ENCODE results near the gene CCDC157. TPM values are rescaled to one million over a fixed set of nuclear protein-coding genes. Genes with fewer than 3 reads are reported as not detected.

The CCDC157 gene
- total RNA-seq, 2 experiments from 2014 or later, result 3.3 to 3.4 TPM

DNA sequence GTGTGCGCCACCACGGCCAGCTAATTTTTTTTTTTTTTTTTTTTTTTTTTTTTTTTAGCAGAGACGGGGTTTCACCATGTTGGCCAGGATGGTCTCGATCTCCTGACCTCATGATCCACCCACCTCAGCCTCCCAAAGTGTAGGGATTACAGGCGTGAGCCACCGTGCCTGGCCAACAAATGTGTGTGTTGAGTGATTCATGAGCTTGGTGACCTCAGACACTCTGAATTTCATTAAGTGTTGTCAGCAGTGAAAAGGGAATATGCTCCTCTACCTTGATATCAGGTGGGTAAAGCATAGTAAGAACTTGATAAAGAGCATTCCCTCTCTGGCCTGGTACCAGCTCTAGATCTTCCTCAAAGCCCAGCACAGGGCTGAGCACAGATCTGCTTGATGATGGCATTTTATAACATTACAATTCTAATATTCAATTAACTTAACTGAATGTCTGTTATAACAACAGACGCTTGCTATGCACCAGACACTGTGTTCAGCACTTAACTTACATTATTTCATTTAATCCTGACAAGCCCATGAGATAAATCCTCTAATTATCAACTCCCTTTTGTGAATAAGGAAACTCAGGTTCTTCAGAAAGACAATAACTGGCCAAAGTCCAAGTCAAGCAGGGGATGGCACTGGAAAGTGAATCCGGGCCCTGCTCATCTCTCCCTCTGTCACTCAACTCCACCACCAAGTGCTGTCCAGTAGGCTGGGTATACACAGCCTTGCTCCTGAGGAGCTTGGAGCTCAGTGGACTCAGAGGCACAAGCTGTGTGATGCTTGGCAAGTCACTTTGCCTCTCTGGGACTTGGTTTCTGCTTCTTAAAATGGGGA, 43.1 kb upstream of the CCDC157 start:
- no peak overlapping the region for H2AFZ ChIP-seq (ENCODE audit: low read length)
- H3K36me3 ChIP-seq (ENCODE audit: insufficient read depth, low read length), result no peaks in the 10 kb centered on the region
- intact Hi-C loops (cut with micrococcal nuclease; ENCODE audit: unreplicated experiment), result no loop called here
- POLR2A ChIA-PET, result interaction anchor here (0.9 to 1.2 kb wide), 3 partner anchors 9 to 111 kb away, joined by 3 to 7 read pairs (median 4); no protein-coding TSS in a partner anchor
- H3K9me2 ChIP-seq (ENCODE audit: insufficient read depth, low read length), result no peaks in the 10 kb centered on the region
- no peak for TF ChIP-seq EZH2phosphoT487 (IDR thresholded peaks at IDR 0.05; ENCODE audit: borderline replicate concordance, low read depth, low read length)
- TF ChIP-seq, protein P1, sequence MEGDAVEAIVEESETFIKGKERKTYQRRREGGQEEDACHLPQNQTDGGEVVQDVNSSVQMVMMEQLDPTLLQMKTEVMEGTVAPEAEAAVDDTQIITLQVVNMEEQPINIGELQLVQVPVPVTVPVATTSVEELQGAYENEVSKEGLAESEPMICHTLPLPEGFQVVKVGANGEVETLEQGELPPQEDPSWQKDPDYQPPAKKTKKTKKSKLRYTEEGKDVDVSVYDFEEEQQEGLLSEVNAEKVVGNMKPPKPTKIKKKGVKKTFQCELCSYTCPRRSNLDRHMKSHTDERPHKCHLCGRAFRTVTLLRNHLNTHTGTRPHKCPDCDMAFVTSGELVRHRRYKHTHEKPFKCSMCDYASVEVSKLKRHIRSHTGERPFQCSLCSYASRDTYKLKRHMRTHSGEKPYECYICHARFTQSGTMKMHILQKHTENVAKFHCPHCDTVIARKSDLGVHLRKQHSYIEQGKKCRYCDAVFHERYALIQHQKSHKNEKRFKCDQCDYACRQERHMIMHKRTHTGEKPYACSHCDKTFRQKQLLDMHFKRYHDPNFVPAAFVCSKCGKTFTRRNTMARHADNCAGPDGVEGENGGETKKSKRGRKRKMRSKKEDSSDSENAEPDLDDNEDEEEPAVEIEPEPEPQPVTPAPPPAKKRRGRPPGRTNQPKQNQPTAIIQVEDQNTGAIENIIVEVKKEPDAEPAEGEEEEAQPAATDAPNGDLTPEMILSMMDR (conservative IDR thresholded peaks at IDR 0.05; ENCODE audit: low read length), result no peak
- BruUV-seq (replicated peaks), result no TSS peak
- H3K79me2 ChIP-seq (ENCODE audit: insufficient read depth, low read depth, low read length), result no peaks in the 10 kb centered on the region
- H3K27ac ChIP-seq (ENCODE audit: low read depth, low read length, poor library complexity, severe bottlenecking), result no peak overlapping the region
- H3K4me3 ChIP-seq (ENCODE audit: low read depth, low read length, poor library complexity, severe bottlenecking), result no peak overlapping the region
- H3K9me3 ChIP-seq (ENCODE audit: low read length), result no peaks in the 10 kb centered on the region
- no peaks in the 10 kb centered on the region for H4K20me1 ChIP-seq (ENCODE audit: insufficient read depth, low read length)
- H3K4me2 ChIP-seq (ENCODE audit: low read length), result no peak overlapping the region
- CTCF ChIA-PET (ENCODE audit: unreplicated experiment), result no interaction called here
- no peak for DNase-seq (ENCODE audit: low spot score)
- H3K4me1 ChIP-seq (ENCODE audit: insufficient read depth, low read length, poor library complexity, severe bottlenecking), result peaks cover 31% of the 10 kb centered on the region

DNA sequence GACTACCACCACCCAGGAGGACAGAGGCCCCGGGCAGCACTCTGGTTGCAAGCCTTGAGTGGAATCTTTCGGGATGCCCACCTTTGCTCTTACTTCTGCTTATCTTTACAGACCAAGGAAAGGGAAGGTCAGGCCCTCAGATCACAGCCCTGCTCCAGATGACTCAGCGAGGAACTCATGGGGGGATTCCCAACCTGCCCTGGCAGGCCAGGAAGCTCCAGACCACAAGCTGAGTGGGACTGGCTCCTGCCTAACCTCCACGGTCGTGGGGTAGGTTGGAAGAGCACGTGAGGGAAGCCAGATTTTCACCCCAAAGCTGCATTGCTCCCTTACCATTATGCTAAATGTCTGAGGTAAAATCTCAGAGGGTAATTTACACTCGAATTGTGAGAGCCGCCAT, 41.9 kb upstream of the CCDC157 start:
- Histone ChIP-seq H4K20me1 (ENCODE audit: insufficient read depth, low read length) (no peaks in the 10 kb centered on the region), H3K9me2 (ENCODE audit: insufficient read depth, low read length) (no peaks in the 10 kb centered on the region), H3K9me3 (ENCODE audit: low read length) (no peaks in the 10 kb centered on the region), H2AFZ (ENCODE audit: low read length) (no peak overlapping the region), H3K4me2 (ENCODE audit: low read length) (no peak overlapping the region), H3K27ac (ENCODE audit: low read depth, low read length, poor library complexity, severe bottlenecking) (no peak overlapping the region), H3K4me3 (ENCODE audit: low read depth, low read length, poor library complexity, severe bottlenecking) (no peak overlapping the region), H3K36me3 (ENCODE audit: insufficient read depth, low read length) (no peaks in the 10 kb centered on the region), H3K79me2 (ENCODE audit: insufficient read depth, low read depth, low read length) (no peaks in the 10 kb centered on the region), H3K4me1 (ENCODE audit: insufficient read depth, low read length, poor library complexity, severe bottlenecking) (peaks cover 20% of the 10 kb centered on the region)
- no peak for DNase-seq (ENCODE audit: low spot score)
- intact Hi-C loops (cut with micrococcal nuclease; ENCODE audit: unreplicated experiment), result no loop called here
- BruUV-seq (replicated peaks), result no TSS peak
- ChIA-PET CTCF (ENCODE audit: unreplicated experiment) (no interaction called here), POLR2A (interaction anchor here (0.6 kb wide), 1 partner anchor 995 kb away, joined by 6 read pairs; no protein-coding TSS in a partner anchor)
- TF ChIP-seq EZH2phosphoT487 (IDR thresholded peaks at IDR 0.05; ENCODE audit: borderline replicate concordance, low read depth, low read length), result no peak
- TF ChIP-seq, protein P1 (conservative IDR thresholded peaks at IDR 0.05; ENCODE audit: low read length), result no peak

DNA sequence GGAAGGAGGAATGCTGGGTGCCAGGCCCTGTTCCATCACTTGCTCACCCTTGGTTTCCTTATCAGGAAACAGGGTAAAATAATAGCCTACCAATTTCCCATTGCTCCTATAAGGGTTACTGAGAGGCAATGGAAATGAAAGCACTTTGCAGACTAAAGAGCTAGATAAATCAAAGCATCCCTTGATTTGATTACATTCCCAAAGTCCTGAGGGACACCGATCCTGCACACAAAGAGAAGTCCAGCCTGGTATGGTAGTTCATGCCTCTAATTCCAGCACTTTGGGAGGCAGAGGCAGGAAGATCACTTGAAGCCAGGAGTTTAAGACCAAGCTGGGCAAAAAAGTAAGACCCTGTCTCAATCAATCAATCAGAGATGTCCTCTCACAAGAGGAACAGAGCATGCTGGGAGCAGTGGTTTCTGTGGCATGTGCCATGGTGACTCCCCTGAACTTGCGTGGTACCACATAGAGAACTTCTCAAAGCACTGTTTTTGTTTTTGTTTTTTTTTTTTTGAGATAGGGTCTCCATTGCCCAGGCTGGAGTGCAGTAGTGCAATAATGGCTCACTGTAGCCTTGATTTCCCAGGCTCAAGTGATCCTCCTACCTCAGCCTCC, 40.7 kb upstream of the CCDC157 start:
- Histone ChIP-seq H3K4me3 (ENCODE audit: low read depth, low read length, poor library complexity, severe bottlenecking) (no peak overlapping the region), H3K36me3 (ENCODE audit: insufficient read depth, low read length) (no peaks in the 10 kb centered on the region), H3K9me3 (ENCODE audit: low read length) (no peaks in the 10 kb centered on the region), H3K9me2 (ENCODE audit: insufficient read depth, low read length) (no peaks in the 10 kb centered on the region), H4K20me1 (ENCODE audit: insufficient read depth, low read length) (no peaks in the 10 kb centered on the region), H3K4me2 (ENCODE audit: low read length) (no peak overlapping the region), H3K79me2 (ENCODE audit: insufficient read depth, low read depth, low read length) (no peaks in the 10 kb centered on the region), H3K27ac (ENCODE audit: low read depth, low read length, poor library complexity, severe bottlenecking) (no peak overlapping the region), H3K4me1 (ENCODE audit: insufficient read depth, low read length, poor library complexity, severe bottlenecking) (peaks cover 8% of the 10 kb centered on the region), H2AFZ (ENCODE audit: low read length) (no peak overlapping the region)
- POLR2A ChIA-PET, result no interaction called here
- BruUV-seq (replicated peaks), result no TSS peak
- TF ChIP-seq EZH2phosphoT487 (IDR thresholded peaks at IDR 0.05; ENCODE audit: borderline replicate concordance, low read depth, low read length), result no peak
- TF ChIP-seq, protein P1 (conservative IDR thresholded peaks at IDR 0.05; ENCODE audit: low read length), result no peak
- DNase-seq (ENCODE audit: low spot score), result no peak
- intact Hi-C loops (cut with micrococcal nuclease; ENCODE audit: unreplicated experiment), result no loop called here
- CTCF ChIA-PET (ENCODE audit: unreplicated experiment), result no interaction called here

Data from OCI-LY7 (cell line).